ENCODE results near the gene COL3A1. TPM values are rescaled to one million over a fixed set of nuclear protein-coding genes. Genes with fewer than 3 reads are reported as not detected.

The COL3A1 gene
- total and polyA plus RNA-seq, 2 of the 13 experiments (the other 11 are each of a cell fraction or from before 2014, with no cell fraction given), result 0.04 TPM; not detected in 1

- no peak for TF ChIP-seq REXO4 (CRISPR knock-in tag; IDR thresholded peaks at IDR 0.05; ENCODE audit: borderline replicate concordance)
- TF ChIP-seq SAP130 (CRISPR knock-in tag; IDR thresholded peaks at IDR 0.05; ENCODE audit: low read depth), result no peak
- TF ChIP-seq ZNF207 (IDR thresholded peaks at IDR 0.05; ENCODE audit: borderline replicate concordance), result no peak
- TF ChIP-seq CHCHD3 (CRISPR knock-in tag; IDR thresholded peaks at IDR 0.05), result no peak
- no peak for TF ChIP-seq ZKSCAN1 (IDR thresholded peaks at IDR 0.05; ENCODE audit: low read length)
- no peak for TF ChIP-seq ZIK1 (CRISPR knock-in tag; IDR thresholded peaks at IDR 0.05; ENCODE audit: borderline replicate concordance, low read depth)
- TF ChIP-seq AFF4 (CRISPR knock-in tag; IDR thresholded peaks at IDR 0.05), result no peak
- no peak for TF ChIP-seq PHF8 (CRISPR knock-in tag; IDR thresholded peaks at IDR 0.05)
- TF ChIP-seq ZFP91 (CRISPR knock-in tag; IDR thresholded peaks at IDR 0.05; ENCODE audit: borderline replicate concordance), result no peak
- no peak for TF ChIP-seq ZNF7 (CRISPR knock-in tag; IDR thresholded peaks at IDR 0.05)
Measured at GRCh38 chr2:188966728-188967440, 7.3 kb upstream of the COL3A1 start (continued).
